GM18502 (cell line): ENCODE data around the gene MFRP.

Experiments
- ATAC-seq: cut with Tn5 transposase; IDR thresholded peaks from one replicate; pipeline ENCODE4 v1.9.1; 2021; ENCODE audit warnings: mild to moderate bottlenecking; ENCODE audit not compliant: unreplicated experiment, poor library complexity

Gene MFRP

GRCh38 chr11:119299416-119299815, 47.1 kb downstream of the MFRP start:
- no peak for ATAC-seq

GRCh38 chr11:119298726-119299125, 47.8 kb downstream of the MFRP start:
- no peak for ATAC-seq

GRCh38 chr11:119297938-119298337, 48.6 kb downstream of the MFRP start:
- no peak for ATAC-seq

GRCh38 chr11:119295178-119295577, 51.3 kb downstream of the MFRP start:
- ATAC-seq, result no peak

DNA sequence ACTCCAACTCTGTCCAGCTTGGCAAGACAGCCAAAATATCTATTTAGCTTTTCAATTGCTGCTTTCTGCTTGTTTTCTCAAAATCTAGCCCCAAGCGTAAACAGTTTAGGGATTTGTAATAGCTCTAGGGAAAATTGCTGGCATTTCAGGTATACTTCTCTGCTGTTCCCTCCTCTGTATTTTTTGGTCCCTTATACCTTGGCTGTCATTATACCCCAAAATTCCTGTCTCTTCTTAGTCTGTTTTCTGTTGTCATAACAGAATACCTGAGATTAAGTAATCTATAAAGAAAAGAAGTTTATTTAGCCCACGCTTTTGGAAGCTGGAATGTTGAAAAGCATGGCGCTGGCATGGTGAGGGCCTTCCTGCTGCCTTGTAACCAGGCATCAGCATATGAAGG, 53.0 kb downstream of the MFRP start:
- no peak for ATAC-seq

- no peak for ATAC-seq
Observed at GRCh38 chr11:119290894-119291497, 55.5 kb downstream of the MFRP start.
